DMS153 treated with DMSO at 0.1 percent for 48 hours (cell line): ENCODE results near the gene OR4C45.
A peak's percentile ranks its signal among the peaks of the same experiment; 100 is the strongest.
"Not testable (repeated sequence)": the region's sequence is repeated elsewhere in the genome, so short reads cannot be mapped to it uniquely, and the experiment has no call there.

ENCODE experiments used
- DNase-seq: peaks from one replicate; lab custom pipeline; 2025; ENCODE audit not compliant: unreplicated experiment; lab: John Stamatoyannopoulos, UW

The OR4C45 gene

DNA sequence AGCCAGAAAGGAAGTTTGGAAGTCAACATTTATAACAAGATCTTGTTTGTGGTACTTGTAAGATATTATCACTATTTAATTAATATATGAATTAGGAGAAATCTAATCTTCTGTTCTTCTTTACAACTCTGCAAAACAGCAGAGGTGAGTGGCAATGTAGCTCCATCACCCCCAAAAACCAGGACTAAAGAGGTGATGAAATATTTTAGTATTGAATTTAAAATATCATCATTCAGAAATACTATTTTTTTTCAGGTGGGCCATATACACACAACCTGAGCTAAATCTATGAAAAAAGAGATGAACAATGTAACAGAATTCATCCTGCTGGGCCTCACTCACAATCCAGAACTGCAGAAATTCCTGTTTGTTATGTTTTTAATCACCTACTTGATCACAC lies at the start of gene OR4C45:
Gene OR4C45, plus strand, starts transcription at position 301 of the 400 bp plus-strand sequence.
- no peak for DNase-seq

DNA sequence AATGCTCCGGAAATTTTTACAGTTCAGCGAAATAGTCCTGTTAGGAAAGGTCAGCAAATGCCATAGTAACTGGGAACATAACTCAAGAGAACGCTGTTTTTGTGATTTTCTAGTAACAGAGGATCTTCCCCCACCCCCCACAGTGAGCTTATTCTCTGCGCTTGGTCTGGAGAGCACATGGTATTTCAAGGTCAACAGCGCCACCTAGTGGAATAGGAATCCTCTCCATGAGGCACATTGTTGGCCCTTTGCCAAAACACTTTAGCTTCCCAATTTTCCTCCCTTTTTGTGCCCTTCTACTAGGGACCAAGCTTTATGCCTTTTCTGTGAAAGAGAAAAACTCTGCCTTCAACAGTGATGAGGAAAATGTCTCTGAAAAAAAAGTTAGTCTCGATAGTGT lies 37.1 kb upstream of the OR4C45 start:
- peak; percentile 53 for DNase-seq

DNA sequence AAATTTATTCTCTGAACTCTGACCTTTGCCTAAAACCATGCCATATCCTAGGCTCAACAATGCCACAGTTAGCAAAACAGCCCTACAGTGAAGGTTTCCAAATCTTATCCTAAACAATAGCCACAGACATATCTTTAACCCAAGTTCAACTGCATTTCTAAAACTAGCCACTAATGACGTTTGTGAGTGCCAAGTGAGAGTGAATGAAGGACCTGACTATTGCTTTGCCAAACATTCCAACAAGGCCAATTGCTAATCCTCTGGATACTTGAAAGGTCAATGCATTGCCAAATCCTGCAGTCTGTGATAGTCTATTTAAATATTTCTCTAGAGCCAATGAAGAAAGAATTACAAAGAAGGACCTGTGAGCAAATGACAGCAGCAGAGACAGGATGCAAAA lies 2.5 kb upstream of the OR4C45 start:
- no peak for DNase-seq

DNA sequence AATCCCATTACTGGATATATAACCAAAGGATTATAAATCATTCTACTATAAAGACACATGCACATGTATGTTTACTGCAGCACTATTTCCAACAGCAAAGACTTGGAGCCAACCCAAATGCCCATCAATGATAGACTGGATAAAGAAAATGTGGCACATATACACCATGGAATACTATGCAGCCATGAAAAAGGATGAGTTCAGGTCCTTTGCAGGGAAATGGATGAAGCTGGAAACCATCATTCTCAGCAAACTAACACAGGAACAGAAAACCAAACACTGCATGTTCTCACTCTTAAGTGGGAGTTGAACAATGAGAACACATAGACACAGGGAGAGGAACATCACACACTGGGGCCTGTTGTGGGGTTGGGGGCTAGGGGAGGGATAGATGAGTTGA lies 3.6 kb downstream of the OR4C45 start:
- DNase-seq = not testable (repeated sequence)

DNA sequence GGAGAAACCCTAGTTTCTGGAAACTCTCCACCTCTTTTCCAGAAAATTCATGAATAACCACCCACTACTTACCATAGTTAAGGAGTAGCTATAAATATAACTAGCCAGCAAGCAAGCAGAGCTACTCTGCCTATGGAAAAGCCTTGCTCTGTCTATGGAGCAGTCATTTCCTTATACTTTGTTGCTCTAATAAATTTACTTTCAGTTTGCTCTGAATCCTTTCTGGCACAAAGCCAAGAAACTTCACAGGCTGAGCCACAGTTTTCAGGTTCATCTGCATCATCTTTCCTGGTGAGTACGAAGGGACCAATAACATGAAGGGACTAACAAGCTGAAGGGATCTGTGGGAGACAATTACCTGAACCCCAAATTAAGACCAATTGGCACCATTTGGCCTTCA lies 4.6 kb downstream of the OR4C45 start:
- no peak for DNase-seq

DNA sequence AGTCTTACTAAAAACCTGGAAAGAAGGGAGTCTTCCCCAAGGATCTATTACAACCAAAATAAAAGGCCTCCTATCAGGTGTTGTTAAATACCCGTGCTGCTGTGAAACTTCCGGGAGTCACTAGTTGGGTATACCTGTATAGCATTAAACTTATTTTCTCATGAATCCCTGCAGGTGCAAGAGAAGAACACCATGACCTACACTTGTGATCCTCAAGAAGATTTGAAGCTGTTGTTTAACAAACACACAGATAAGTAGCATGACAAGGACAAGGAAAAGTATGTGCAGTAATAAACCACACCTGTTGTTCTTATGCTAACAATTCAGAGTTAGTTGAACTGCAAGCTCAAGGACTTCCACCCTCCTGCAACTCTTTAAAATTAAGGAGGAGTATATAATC lies 12.0 kb downstream of the OR4C45 start:
- no peak for DNase-seq

DNA sequence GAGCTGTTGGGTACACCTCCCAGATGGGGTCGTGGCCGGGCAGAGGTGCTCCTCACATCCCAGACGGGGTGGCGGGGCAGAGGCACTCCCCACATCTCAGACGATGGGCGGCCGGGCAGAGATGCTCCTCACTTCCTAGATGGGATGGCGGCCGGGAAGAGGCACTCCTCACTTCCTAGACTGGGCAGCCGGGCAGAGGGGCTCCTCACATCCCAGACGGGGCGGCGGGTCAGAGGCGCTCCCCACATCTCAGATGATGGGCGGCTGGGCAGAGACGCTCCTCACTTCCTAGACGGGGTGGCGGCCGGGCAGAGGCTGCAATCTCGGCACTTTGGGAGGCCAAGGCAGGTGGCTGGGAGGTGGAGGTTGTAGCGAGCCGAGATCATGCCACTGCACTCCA lies 30.4 kb downstream of the OR4C45 start:
- not testable (repeated sequence) for DNase-seq

DNA sequence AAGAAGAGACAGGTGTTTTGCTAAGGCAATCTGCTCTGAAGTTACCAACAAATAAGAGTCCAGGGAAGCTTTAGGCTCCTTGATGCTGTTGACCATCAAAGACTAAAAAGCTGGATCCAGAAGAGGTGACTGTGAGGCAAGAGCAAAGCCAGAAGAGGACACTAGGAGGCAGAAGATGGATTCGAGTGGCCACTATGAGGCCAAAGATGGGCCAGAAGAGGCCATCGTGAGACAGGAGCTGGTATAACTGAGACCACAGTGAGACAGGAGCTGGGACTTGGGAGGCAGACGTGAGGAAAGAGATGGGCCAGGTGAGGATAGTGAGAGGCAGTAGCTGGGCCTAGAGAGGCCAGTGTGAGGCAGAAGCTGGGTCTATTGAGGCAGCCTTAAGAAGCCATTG lies 37.7 kb downstream of the OR4C45 start:
- no peak for DNase-seq

DNA sequence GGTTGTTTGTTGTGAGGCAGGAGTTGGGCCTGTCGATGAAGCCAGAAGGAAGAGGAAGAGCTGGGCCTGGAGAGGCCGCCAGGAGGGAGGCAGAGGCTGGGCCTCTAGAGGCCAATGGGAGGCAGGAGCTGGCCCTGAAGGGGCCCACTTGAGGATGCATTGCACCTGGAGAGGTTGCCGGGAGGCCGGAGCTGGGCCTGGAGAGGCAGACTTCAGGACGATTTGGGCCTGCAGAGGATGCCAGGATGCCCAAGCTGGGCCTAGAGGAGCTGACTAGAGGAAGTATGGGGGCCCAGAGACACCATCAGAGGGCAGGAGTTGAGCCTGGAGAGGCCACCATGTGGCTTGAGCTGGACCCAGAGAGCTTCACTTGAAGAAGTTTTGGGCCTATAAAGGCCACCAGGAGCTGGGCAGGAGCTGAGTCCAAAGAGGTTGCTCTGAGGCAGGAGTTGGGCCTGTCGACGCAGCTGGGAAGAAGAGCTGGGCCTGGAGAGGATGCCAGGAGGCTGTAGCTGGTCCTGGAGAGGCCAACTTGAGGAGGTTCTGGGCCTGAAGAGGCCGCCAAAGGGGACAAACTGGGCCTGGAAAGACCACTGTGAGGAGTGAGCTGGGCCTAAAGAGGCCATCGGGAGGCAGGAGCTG lies 39.0 kb downstream of the OR4C45 start:
- DNase-seq = no peak

DNA sequence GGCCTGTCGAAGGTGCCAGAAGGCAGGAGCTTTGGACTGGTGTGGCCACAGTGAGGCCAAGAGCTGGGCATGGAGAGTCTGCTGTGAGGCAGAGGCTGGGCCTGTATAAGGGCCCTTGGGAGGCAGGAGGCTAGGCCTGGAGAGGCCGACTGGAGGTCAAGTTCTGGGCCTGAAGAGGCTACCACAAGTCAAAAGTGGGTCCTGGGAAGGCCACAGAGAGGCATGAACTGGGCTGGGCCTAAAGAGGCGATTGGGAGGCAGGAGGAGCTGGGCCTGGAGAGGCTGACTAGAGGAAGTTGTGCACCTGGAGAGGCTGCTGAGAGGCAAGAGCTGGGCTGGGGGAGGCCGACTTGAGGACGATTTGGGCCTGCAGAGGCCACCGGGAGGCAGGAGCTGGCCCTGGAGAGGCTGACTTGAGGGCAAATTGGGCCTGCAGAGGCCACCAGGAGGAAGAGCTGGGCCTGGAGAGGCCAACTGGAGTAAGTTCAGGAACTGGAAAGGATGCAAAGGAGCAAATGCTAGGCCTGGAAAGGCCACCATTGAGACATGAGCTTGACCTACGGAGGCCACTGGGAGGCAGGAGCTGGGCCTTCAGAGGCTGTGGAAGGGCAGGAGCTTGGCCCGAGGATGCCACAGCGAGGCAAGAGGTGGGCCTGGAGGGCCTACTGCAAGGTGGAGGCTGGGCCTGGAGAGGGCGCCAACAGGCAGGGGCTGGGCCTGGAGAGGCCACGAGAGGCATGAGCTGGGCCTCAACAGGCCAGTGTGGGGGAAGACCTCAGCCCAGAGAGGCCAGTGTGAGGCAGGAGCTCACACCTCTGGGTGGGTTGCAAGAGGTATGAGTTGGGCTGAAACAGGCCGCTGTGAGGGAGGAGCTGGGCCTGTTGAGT lies 39.8 kb downstream of the OR4C45 start:
- DNase-seq = no peak

DNA sequence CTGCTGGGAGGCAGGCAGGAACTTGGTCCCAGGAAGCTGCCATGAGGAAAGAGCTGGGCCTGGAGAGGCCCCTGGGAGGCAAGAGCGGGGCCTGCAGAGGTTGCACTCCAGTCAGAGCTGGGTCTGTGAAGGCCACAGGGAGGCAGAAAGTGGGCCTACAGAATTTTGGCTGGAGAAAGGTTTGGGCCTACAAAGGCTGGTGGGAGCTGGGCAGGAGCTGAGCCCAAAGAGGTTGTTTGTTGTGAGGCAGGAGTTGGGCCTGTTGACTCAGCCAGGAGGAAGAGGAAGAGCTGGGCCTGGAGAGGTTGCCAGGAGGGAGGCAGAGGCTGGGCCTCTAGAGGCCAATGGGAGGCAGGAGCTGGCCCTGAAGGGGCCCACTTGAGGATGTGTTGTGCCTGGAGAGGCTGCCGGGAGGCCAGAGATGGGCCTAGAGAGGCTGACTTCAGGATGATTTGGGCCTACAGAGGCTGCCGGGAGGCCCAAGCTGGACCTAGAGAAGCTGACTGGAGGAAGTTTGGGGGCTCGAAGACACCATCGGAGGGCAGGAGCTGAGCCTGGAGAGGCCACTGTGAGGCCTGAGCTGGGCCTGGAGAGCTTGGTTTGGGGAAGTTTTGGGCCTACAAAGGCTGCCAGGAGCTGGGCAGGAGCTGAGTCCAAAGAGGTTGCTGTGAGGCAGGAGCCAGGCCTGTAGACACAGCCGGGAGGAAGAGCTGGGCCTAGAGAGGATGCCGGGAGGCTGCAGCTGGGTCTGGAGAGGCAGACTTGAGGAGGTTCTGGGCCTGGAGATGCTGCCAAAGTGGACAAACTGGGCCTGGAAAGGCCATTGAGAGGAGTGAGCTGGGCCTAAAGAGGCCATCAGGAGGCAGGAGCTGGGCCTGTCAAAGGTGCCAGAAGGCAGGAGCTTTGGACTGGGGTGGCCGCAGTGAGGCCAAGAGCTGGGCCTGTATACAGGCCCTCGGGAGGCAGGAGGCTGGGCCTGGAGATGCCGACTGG lies 40.7 kb downstream of the OR4C45 start:
- DNase-seq = no peak

DNA sequence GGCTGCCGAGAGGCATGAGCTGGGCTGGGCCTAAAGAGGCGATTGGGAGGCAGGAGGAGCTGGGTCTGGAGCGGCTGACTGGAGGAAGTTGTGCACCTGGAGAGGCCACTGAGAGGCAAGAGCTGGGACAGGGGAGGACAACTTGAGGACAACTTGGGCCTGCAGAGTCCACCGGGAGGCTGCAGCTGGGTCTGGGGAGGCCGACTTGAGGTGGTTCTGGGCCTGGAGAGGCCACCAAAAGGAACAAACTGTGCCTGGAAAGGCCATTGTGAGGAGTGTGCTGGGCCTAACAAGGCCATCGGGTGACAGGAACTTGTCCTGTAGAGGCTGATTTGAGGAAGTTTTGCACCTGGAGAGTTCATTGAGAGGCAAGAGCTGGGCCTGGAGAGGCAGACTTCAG lies 41.5 kb downstream of the OR4C45 start:
- no peak for DNase-seq

DNA sequence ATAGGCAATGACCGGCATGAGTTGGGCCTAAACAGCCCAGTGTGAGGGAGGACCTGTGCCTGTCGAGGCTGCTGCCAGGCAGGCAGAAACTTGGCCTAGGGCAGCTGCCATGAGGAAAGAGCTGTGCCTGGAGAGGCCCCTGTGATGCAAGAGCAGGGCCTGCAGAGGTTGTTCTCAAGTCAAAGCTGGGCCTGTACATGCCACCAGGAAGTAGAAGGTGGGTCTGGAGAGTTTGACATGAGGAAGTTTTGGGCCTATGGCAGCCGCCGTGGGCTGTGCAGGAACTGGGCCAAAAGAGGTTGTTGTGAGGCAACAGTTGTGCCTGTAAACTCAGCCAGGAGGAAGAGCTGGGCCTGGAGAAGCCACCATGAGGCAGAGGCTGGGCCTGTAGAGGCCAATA lies 43.2 kb downstream of the OR4C45 start:
- DNase-seq = no peak

DNA sequence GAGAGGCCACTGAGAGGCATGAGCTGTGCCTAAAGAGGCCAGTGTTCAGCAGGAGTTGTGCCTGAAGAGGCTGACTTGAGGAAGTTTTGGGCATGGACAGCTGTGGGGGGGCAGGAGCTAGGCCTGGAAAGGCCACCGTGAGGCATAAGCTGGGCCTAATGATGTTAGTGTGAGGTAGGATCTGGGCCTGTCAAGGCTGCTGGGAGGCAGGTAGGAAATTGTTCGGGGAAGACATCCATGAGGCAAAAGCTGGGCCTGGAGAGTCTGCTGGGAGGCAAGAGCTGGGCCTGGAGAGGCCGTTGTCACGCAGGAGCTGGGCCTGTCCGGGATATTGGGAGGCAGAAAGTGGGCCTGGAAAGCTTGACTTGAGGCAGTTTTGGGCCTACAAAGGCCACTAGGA lies 44.9 kb downstream of the OR4C45 start:
- no peak for DNase-seq

DNA sequence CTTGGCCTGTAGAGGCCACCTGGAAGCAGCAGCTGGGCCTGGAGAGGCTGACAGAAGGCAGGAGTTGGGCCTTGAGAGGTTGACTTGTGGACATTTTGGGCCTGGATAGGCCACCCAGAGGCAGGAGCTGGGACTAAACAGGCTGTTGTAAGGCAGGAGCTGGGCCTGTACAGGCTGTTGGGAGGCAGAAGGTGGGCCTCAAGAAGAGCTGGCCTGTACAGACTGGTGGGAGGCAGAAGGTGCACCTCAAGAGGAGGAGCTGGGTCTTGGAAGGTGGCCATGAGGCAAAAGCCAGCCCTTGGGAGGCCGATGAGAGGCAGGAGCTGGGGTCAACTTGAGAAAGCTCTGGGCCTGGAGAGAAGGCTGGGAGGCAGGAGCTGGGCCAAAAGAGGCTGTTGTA lies 45.3 kb downstream of the OR4C45 start:
- no peak for DNase-seq

DNA sequence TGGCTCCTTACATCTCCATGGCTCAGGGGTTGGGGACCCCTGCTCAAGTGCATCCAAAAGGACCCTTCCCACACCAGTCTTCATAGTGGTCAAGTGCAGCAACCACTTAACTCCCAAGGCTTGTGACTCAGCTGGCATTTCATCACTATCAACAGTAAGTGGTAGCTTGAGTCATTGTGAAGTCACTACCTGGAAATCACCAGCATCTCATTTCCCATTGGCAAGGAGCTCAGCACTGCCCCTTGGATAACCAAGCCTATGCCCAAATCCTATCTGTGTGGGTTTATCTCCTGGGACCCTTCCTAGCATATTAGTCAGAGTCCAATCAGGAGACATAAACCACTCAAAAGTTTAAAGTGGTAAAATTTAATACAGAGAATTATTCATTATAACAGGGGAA lies 46.3 kb downstream of the OR4C45 start:
- DNase-seq = not testable (repeated sequence)

DNA sequence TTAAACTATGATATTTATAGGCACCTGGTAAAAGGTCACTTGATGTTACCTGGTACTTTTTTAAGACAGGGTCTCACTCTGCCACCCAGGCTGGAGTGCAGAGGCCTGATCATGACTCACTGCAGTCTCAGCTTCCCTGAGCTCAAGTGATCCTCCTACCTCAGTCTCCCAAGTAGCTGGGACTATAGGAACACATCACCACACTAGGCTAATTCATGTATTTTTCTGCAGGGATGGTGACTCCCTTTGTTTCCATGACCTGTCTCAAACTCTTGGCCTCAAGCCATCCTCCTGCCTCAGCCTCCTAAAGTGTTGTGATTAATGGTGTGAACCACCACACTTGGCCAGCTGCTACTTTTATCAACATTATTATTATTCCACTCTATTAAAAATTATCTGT lies 47.6 kb downstream of the OR4C45 start:
- no peak for DNase-seq
